ENCODE measurements around the gene FRMPD4.

FRMPD4 gene

DNA sequence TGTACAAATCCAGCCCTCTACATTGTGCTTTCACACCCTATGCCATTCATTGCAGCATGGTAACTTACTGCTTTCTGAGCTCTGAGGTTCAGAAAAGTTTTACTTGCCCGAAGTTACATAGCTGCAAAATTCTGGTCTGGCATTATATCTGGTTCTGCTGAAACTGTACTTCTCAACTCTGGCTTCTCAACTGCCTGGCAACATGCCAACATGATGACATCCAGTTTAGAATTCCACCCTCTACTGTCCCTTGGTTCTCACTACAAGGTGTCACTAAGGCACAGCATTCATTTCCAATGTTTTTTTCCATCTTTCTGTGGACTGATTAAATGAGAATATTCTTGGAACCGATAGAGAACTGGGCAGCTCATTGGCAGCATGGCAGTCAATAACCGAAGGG lies 410.1 kb downstream of the FRMPD4 start:
- no peaks in the 10 kb centered on the region for H3K79me2 ChIP-seq
- H3K27me3 ChIP-seq (ENCODE audit: control insufficient read depth, insufficient read depth, low read length), result no peaks in the 10 kb centered on the region
- H3K4me2 ChIP-seq (ENCODE audit: low read length), result no peak overlapping the region
- H2AFZ ChIP-seq, result no peak overlapping the region
- TF ChIP-seq, protein P1, sequence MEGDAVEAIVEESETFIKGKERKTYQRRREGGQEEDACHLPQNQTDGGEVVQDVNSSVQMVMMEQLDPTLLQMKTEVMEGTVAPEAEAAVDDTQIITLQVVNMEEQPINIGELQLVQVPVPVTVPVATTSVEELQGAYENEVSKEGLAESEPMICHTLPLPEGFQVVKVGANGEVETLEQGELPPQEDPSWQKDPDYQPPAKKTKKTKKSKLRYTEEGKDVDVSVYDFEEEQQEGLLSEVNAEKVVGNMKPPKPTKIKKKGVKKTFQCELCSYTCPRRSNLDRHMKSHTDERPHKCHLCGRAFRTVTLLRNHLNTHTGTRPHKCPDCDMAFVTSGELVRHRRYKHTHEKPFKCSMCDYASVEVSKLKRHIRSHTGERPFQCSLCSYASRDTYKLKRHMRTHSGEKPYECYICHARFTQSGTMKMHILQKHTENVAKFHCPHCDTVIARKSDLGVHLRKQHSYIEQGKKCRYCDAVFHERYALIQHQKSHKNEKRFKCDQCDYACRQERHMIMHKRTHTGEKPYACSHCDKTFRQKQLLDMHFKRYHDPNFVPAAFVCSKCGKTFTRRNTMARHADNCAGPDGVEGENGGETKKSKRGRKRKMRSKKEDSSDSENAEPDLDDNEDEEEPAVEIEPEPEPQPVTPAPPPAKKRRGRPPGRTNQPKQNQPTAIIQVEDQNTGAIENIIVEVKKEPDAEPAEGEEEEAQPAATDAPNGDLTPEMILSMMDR (IDR thresholded peaks at IDR 0.05), result no peak
- H3K27ac ChIP-seq, result no peak overlapping the region
- H3K36me3 ChIP-seq (ENCODE audit: control insufficient read depth, insufficient read depth, low read length), result no peaks in the 10 kb centered on the region
- H3K4me3 ChIP-seq (ENCODE audit: low read depth, low read length), result no peak overlapping the region
- H3K9ac ChIP-seq, result no peak overlapping the region
- H3K9me3 ChIP-seq (ENCODE audit: control insufficient read depth, low read length), result no peaks in the 10 kb centered on the region
- no peaks in the 10 kb centered on the region for H3K4me1 ChIP-seq

- Histone ChIP-seq H2AFZ (no peak overlapping the region), H3K4me1 (no peaks in the 10 kb centered on the region), H3K27ac (no peak overlapping the region), H3K4me3 (ENCODE audit: low read depth, low read length) (no peak overlapping the region), H3K36me3 (ENCODE audit: control insufficient read depth, insufficient read depth, low read length) (no peaks in the 10 kb centered on the region), H3K9ac (no peak overlapping the region), H3K9me3 (ENCODE audit: control insufficient read depth, low read length) (no peaks in the 10 kb centered on the region), H3K79me2 (no peaks in the 10 kb centered on the region), H3K4me2 (ENCODE audit: low read length) (no peak overlapping the region), H3K27me3 (ENCODE audit: control insufficient read depth, insufficient read depth, low read length) (no peaks in the 10 kb centered on the region)
- TF ChIP-seq, protein P1 (IDR thresholded peaks at IDR 0.05), result no peak
Measured at GRCh38 chrX:12548746-12549145, 410.5 kb downstream of the FRMPD4 start.

DNA sequence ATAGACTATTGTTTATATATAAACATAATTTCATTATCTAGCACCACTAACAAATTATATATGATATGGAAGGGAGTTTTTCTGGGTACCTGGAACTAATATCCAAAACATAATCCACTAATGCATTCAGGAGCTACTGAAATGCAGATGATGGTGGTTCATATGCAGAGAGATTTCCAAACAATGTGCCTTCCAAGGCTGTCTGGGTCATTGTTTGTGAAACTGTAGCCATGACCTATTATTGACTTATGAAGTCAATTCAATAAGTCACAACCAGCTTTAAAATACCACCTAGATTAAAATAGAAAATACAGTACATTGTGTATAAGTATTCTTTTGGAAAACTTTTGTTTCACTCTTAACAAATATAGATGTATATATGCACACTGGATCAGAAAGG lies 415.9 kb downstream of the FRMPD4 start:
- Histone ChIP-seq H3K4me1 (no peaks in the 10 kb centered on the region), H3K9me3 (ENCODE audit: control insufficient read depth, low read length) (no peaks in the 10 kb centered on the region), H3K27me3 (ENCODE audit: control insufficient read depth, insufficient read depth, low read length) (no peaks in the 10 kb centered on the region), H3K9ac (no peak overlapping the region), H3K4me3 (ENCODE audit: low read depth, low read length) (no peak overlapping the region), H3K36me3 (ENCODE audit: control insufficient read depth, insufficient read depth, low read length) (no peaks in the 10 kb centered on the region), H3K27ac (no peak overlapping the region), H3K4me2 (ENCODE audit: low read length) (no peak overlapping the region), H2AFZ (no peak overlapping the region), H3K79me2 (no peaks in the 10 kb centered on the region)
- TF ChIP-seq, protein P1 (IDR thresholded peaks at IDR 0.05), result no peak

DNA sequence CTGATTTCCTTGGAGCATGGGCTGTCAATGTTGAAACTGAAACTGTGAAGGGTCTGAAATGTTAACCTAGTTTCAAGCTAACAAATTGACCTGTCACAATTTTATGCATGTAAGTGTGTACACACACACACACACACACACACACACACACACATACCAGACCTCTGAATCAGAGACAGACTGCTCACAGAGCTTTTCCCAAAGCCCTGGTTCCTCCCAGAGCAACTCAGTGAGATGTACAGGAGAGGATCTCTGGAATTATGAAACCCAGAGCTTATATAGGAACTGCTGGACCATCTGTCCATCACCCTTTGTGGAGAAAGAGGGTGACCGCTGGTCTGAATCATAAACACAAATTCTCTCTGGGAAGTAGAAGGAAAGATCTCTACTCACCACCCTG lies 424.8 kb downstream of the FRMPD4 start:
- Histone ChIP-seq H3K4me1 (no peaks in the 10 kb centered on the region), H3K36me3 (ENCODE audit: control insufficient read depth, insufficient read depth, low read length) (no peaks in the 10 kb centered on the region), H3K4me2 (ENCODE audit: low read length) (no peak overlapping the region), H2AFZ (no peak overlapping the region), H3K9me3 (ENCODE audit: control insufficient read depth, low read length) (no peaks in the 10 kb centered on the region), H3K27ac (no peak overlapping the region), H3K27me3 (ENCODE audit: control insufficient read depth, insufficient read depth, low read length) (no peaks in the 10 kb centered on the region), H3K4me3 (ENCODE audit: low read depth, low read length) (no peak overlapping the region), H3K79me2 (no peaks in the 10 kb centered on the region), H3K9ac (no peak overlapping the region)
- TF ChIP-seq, protein P1 (IDR thresholded peaks at IDR 0.05), result no peak

DNA sequence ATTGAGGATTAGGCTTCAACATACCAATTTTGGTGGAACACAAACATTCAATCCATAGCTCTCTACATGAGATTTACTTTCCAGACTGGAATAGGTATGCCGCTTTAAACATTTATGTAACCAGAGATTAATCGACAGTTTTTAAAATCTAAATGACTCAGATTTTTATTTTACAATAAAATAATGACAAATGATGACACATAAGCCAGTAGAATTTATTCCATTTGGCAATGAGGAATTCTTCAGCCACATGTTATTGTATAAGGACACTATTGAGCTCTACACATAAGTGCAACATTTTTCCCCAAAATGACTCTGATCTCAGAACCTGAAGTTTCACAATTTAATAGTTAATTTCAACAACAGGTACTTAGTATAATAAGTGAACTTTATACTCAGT lies 425.9 kb downstream of the FRMPD4 start:
- Histone ChIP-seq H2AFZ (no peak overlapping the region), H3K4me2 (ENCODE audit: low read length) (no peak overlapping the region), H3K79me2 (no peaks in the 10 kb centered on the region), H3K4me3 (ENCODE audit: low read depth, low read length) (no peak overlapping the region), H3K27me3 (ENCODE audit: control insufficient read depth, insufficient read depth, low read length) (no peaks in the 10 kb centered on the region), H3K27ac (no peak overlapping the region), H3K36me3 (ENCODE audit: control insufficient read depth, insufficient read depth, low read length) (no peaks in the 10 kb centered on the region), H3K9ac (no peak overlapping the region), H3K9me3 (ENCODE audit: control insufficient read depth, low read length) (no peaks in the 10 kb centered on the region), H3K4me1 (no peaks in the 10 kb centered on the region)
- TF ChIP-seq, protein P1 (IDR thresholded peaks at IDR 0.05), result no peak

Data from parathyroid adenoma (tissue), 2 donors.